BLaER1 treated with 17β-estradiol and CSF1 and Interleukin-3, amounts not matched to agents 10 nM and 100 nM (cell line): Measurements from ENCODE around the gene RPL22.

Experiments
- H3K27ac ChIP-seq, 11 experiments: shearing (Covaris generic); formaldehyde crosslinking; 2 replicates each; pipeline ENCODE4 v1.8.1; 2022
- H3K27me3 ChIP-seq, 11 experiments: shearing (Covaris generic); formaldehyde crosslinking; 2 replicates each; pipeline ENCODE4 v1.8.1; 2022
- H3K36me3 ChIP-seq, 11 experiments: shearing (Covaris generic); formaldehyde crosslinking; 2 replicates each; pipeline ENCODE4 v1.8.1; 2022
- H3K4me1 ChIP-seq, 10 experiments: shearing (Covaris generic); formaldehyde crosslinking; 2 replicates each; pipeline ENCODE4 v1.8.1; 2022
- H3K4me2 ChIP-seq, 11 experiments: shearing (Covaris generic); formaldehyde crosslinking; 2 replicates each; pipeline ENCODE4 v1.8.1; 2022
- H3K4me3 ChIP-seq, 10 experiments: shearing (Covaris generic); formaldehyde crosslinking; 2 replicates each; pipeline ENCODE4 v1.8.1; 2022
- H3K9ac ChIP-seq, 11 experiments: shearing (Covaris generic); formaldehyde crosslinking; 2 replicates each; pipeline ENCODE4 v1.8.1; 2022
- H3K9me3 ChIP-seq, 11 experiments: shearing (Covaris generic); formaldehyde crosslinking; replicated peaks in 1 of 11; 2 replicates each; pipeline ENCODE4 v1.8.1; 2022
- H4K20me1 ChIP-seq, 11 experiments: shearing (Covaris generic); formaldehyde crosslinking; 2 replicates each; pipeline ENCODE4 v1.8.1; 2022
- Cebpa-rat ChIP-seq, 11 experiments: shearing (Covaris generic); IDR thresholded peaks; 2 replicates each; pipeline ENCODE4 v1.8.1; 2022

The RPL22 gene

DNA sequence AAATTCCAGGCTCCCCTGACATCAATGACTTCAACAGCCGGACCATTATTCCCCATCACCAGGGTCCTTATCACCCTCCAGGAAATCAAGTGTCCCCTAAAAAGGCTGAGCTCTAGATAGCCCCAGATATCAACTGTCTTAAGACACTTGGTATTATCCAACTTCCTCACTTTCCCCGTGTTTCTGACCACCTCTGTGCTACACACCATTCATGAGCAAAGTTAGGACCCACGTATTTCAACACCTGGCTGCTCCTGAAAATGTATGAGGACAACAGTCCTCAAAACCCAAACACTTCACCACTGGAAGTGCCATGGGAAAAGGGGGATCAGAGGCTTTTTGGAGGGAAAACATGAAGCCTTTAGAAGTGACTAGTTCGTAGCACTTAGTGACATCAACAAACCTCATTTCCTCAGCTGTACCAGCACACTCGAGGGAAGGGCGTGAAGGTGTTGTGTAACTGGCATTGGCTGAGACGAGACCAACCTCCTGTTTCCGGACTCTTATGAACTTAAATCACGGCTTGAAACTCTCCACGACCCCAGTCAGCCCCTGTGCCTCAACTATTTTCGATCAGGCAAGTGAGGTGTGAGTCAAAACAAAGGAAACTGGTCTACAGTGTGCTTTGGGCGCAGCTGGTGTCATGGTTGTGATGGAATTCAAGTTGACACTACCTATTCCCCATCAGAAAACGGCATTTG, 15.2 kb downstream of the RPL22 start:
- Histone ChIP-seq H3K4me3 (no peak overlapping the region), H4K20me1 (peaks cover 67 to 99% (median 92%) of the 10 kb centered on the region in 11 experiments), H3K4me1 (peaks cover 15 to 49% (median 45%) of the 10 kb centered on the region in 10 experiments; a peak in 19 of 20 replicates), H3K4me2 (peak overlapping the region in 8 of 11 experiments; percentile 26 to 72 (median 58); a peak in 11 of 22 replicates), H3K27me3 (peaks cover 40 to 51% (median 46%) of the 10 kb centered on the region in 11 experiments), H3K27ac (peak overlapping the region in 1 of 11 experiments; percentile 43; a peak in 1 of 22 replicates), H3K9ac (no peak overlapping the region), H3K9me3 (no peaks in the 10 kb centered on the region), H3K36me3 (peaks cover 46 to 51% (median 48%) of the 10 kb centered on the region in 11 experiments)
- no peak for TF ChIP-seq Cebpa-rat (IDR thresholded peaks at IDR 0.05)

DNA sequence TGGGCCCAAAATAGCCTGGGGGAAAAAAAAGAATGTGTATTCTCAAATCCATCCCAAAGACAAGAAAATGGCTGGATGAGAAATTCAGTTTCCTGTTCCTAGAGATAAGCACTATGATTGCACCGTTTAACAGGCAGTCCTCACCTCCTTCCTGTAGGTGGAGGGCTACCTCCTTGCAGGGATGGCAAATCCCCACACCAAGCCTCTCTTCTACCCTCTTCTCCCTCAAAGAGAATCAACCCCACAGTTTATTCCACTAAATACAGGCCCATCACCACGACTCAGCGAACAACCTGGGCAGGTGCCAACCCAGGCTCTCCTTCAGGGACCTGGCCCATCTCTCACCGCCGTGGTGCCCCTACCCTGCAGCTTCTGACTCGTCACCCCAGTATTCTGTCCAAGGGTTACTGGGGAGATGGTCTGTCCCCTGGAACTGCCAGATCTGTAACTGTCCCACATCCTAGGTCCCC, 15.8 kb downstream of the RPL22 start:
- H3K9ac ChIP-seq = 0 out of 22 replicates have a peak overlapping the region, but pooled peaks of 2 of the 11 experiments have one; percentile 0 to 17
- H4K20me1 ChIP-seq = peaks cover 60 to 99% (median 92%) of the 10 kb centered on the region in 11 experiments
- no peak for TF ChIP-seq Cebpa-rat (IDR thresholded peaks at IDR 0.05)
- peaks cover 46 to 58% (median 53%) of the 10 kb centered on the region in 11 experiments for H3K27me3 ChIP-seq
- H3K36me3 ChIP-seq = peaks cover 39 to 44% (median 41%) of the 10 kb centered on the region in 11 experiments
- H3K9me3 ChIP-seq = no peaks in the 10 kb centered on the region
- H3K4me1 ChIP-seq = peaks cover 15 to 49% (median 45%) of the 10 kb centered on the region in 10 experiments; a peak in 19 of 20 replicates
- peak overlapping the region in 9 of 11 experiments; percentile 22 to 72 (median 57); a peak in 17 of 22 replicates for H3K4me2 ChIP-seq
- H3K4me3 ChIP-seq = no peak overlapping the region
- peak overlapping the region in 3 of 11 experiments; percentile 17 to 43 (median 36); a peak in 4 of 22 replicates for H3K27ac ChIP-seq

DNA sequence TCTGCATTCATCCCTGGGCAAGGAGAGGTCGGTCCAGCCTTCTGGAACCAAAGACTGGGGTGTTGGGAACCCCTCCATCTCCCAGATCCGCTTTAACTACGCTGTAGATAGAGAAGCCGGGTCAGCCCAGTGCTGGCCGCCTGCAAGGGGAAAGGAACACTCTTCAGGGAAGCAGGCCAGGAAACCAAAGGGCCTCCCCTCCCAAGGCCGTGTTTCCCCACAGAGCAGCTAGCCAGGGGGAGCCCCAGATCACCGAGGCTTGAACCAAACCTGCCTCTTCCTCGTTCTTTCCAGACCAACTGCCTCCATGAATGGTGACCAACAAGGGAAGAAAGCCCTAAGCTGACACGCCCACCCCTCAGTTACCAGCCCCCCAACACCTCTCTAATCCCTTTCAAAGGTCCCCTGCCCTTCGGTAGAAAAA, 18.0 kb downstream of the RPL22 start:
- H3K27me3 ChIP-seq = peaks cover 68 to 80% (median 75%) of the 10 kb centered on the region in 11 experiments
- no peak overlapping the region for H3K9ac ChIP-seq
- H3K36me3 ChIP-seq = peaks cover 19 to 24% (median 21%) of the 10 kb centered on the region in 11 experiments
- no peak for TF ChIP-seq Cebpa-rat (IDR thresholded peaks at IDR 0.05)
- H3K27ac ChIP-seq = no peak overlapping the region
- H3K9me3 ChIP-seq = no peaks in the 10 kb centered on the region
- H3K4me2 ChIP-seq = peak overlapping the region in 9 of 11 experiments; percentile 0 to 41 (median 27); a peak in 9 of 22 replicates
- peaks cover 15 to 57% (median 46%) of the 10 kb centered on the region in 10 experiments; a peak in 19 of 20 replicates for H3K4me1 ChIP-seq
- H4K20me1 ChIP-seq = peaks cover 40 to 96% (median 83%) of the 10 kb centered on the region in 11 experiments
- H3K4me3 ChIP-seq = no peak overlapping the region

DNA sequence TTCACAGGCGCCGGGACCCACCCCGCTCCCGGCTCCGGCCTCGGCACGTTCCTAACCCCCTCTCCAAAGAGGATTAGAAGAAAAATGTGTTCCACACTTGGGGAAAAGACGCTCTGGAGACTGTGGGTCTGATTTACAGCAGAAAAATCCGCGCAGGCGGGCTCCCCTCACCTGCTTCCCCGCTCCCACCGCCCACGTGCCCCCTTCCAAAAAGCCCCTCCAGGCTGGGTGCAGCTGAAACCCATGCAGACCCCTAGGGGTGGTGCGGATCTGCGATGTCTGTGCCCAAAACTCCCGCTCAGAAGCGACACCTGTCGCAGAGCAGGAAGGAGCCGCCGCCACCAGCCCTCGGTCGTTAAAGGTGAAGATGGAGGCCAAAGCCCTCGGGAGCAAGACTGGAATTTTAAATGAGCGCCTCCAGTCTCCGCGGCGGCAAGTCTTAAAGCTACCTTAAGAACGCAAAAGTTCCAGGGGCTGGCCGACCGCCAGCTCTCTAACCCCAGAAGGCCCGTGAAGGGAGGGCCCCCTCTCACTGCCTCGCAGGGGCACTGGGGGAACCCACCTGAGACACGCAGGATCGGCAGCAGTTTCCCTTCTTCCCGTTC, 18.6 kb downstream of the RPL22 start:
- peak overlapping the region in 10 of 11 experiments; percentile 0 to 45 (median 32); a peak in 17 of 22 replicates for H3K4me2 ChIP-seq
- no peak overlapping the region for H3K27ac ChIP-seq
- peak overlapping the region in 1 of 10 experiments; percentile 35; a peak in 1 of 20 replicates for H3K4me3 ChIP-seq
- peaks cover 74 to 86% (median 80%) of the 10 kb centered on the region in 11 experiments for H3K27me3 ChIP-seq
- peaks cover 15 to 20% (median 17%) of the 10 kb centered on the region in 11 experiments for H3K36me3 ChIP-seq
- no peak overlapping the region for H3K9ac ChIP-seq
- no peak for TF ChIP-seq Cebpa-rat (IDR thresholded peaks at IDR 0.05)
- H4K20me1 ChIP-seq = peaks cover 37 to 92% (median 79%) of the 10 kb centered on the region in 11 experiments
- H3K9me3 ChIP-seq = no peaks in the 10 kb centered on the region
- H3K4me1 ChIP-seq = peaks cover 15 to 58% (median 46%) of the 10 kb centered on the region in 10 experiments; a peak in 19 of 20 replicates

DNA sequence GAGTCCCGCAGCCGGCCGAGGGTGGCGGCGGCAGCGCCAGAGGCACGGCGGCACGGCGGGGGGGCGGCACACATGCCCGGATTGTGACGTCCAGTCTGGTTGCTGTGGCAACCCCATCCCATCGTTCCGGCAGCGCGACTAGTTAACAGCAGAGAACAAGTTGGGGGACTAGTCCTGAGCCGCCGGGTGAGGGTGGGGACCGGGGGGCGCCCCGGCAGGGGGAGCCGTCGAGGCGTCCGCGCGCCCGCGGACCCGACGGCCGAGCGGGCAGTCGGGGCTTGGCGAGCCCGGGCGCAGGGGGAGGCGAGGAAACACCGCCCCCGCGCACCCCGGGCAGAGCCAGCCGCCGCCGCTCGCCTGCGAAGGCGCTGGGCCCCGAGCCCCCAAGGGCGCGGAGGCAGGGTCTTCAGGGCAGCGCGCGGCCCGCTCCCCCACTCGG, 19.1 kb downstream of the RPL22 start, which contains the start of gene CHD5:
CHD5 (minus strand) TSS at position 54 of the 439 bp plus-strand sequence. CDS start 298 bp downstream, outside the sequence.
- no peak within 1 kb of the TSS for H3K9ac ChIP-seq
- peak within 1 kb of the TSS in 1 of 10 experiments; percentile 35; a peak in 1 of 20 replicates for H3K4me3 ChIP-seq
- peak within 1 kb of the TSS in 10 of 11 experiments; percentile 0 to 45 (median 32); a peak in 17 of 22 replicates for H3K4me2 ChIP-seq
- peaks cover 15 to 58% (median 45%) of the 10 kb centered on the region in 10 experiments; a peak in 19 of 20 replicates for H3K4me1 ChIP-seq
- no peak for TF ChIP-seq Cebpa-rat (IDR thresholded peaks at IDR 0.05)
- peaks cover 0 to 4% (median 0%) of the 10 kb centered on the region in 11 experiments; a peak in 1 of 22 replicates for H3K9me3 ChIP-seq
- H3K27ac ChIP-seq = no peak within 1 kb of the TSS
- peaks cover 10 to 15% (median 12%) of the 10 kb centered on the region in 11 experiments for H3K36me3 ChIP-seq
- H3K27me3 ChIP-seq = peaks cover 74 to 89% (median 83%) of the 10 kb centered on the region in 11 experiments
- peaks cover 32 to 86% (median 73%) of the 10 kb centered on the region in 11 experiments for H4K20me1 ChIP-seq

DNA sequence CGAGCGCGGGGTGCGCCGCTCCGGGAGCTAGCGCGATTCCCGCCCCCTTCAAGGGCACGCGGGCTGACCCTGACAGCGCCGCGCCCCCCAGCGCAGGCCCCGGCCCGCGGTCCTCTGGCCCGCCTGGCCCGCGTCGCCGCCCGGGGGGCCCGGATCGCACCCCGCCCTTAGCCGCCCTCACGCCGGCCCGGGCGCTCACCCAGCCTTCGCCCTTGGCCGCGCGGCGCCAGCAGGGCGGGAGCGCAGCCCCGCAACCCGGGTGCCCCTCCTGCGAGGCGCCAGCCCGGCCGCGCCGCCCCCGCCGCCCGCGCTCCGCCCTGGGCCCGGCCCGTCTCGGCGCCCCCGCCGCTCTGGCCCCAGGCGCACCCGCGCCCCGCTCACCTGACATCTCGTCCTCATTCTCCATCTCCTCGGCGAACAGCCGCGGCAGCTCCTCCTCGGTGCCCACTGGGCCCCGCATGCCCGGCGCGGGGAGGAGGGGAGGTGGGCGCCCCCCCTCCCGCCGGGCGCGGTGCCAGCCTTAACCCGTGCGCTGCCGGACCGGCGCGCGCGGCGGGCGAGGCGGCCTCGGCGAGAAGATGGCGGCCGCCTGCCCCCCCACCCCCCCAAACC, 19.7 kb downstream of the RPL22 start:
- H3K27ac ChIP-seq = no peak overlapping the region
- no peak overlapping the region for H3K4me3 ChIP-seq
- peaks cover 74 to 89% (median 83%) of the 10 kb centered on the region in 11 experiments for H3K27me3 ChIP-seq
- H3K9ac ChIP-seq = no peak overlapping the region
- peaks cover 0 to 6% (median 0%) of the 10 kb centered on the region in 11 experiments; a peak in 2 of 22 replicates for H3K9me3 ChIP-seq
- peaks cover 4 to 9% (median 6%) of the 10 kb centered on the region in 11 experiments; a peak in 21 of 22 replicates for H3K36me3 ChIP-seq
- H3K4me1 ChIP-seq = peaks cover 15 to 56% (median 43%) of the 10 kb centered on the region in 10 experiments; a peak in 19 of 20 replicates
- peaks cover 25 to 80% (median 67%) of the 10 kb centered on the region in 11 experiments; a peak in 21 of 22 replicates for H4K20me1 ChIP-seq
- no peak for TF ChIP-seq Cebpa-rat (IDR thresholded peaks at IDR 0.05)
- H3K4me2 ChIP-seq = 0 out of 22 replicates have a peak overlapping the region, but pooled peaks of 1 of the 11 experiments have one; percentile 17

DNA sequence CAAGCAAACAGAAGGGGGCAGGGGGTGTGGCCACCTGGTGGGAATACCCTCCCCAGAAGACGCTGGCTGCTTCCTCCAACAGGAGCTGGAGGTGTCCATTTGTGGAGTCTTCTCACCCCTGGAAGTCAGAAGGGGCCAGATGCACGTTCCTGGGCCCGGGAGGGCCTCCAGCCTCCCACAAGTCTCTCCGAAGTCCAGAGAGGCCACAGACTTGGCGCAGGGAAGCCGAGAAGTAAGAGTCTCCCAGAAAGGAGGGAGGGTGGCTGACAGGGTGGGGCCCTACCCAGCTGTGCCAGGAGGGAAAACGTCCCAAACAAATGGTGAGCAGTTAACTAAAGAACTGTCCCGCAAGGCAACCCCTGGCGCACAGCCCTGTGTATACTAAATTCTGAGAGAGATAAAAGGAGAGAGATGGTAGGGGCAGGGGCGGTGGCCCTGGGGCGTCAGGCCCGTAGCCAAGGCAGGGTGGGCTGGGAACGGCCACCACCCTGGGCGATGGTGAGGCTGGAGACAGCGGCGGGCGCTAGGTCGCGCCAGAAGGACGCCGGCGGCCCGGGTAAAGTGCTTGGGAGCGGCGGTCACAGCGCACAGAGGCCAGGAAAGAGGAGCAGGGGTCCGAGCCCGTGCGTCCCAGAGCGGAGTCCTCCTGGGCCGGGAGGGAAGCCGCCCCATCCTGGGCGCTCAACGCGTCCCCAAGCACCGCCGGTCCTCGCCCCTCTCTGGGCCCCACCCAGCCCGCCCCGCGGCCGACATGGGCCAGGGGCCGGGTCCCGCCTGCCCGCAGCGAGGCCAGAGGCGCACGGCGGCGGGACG, 20.4 kb downstream of the RPL22 start:
- Histone ChIP-seq H3K9ac (no peak overlapping the region), H3K27me3 (peaks cover 74 to 85% (median 83%) of the 10 kb centered on the region in 11 experiments)

More for the DNA sequence above, 20.4 kb downstream of the RPL22 start:
- Histone ChIP-seq H3K4me1 (peaks cover 15 to 49% (median 35%) of the 10 kb centered on the region in 10 experiments; a peak in 19 of 20 replicates), H3K4me3 (no peak overlapping the region), H3K4me2 (no peak overlapping the region), H4K20me1 (peaks cover 18 to 73% (median 60%) of the 10 kb centered on the region in 11 experiments; a peak in 21 of 22 replicates), H3K27ac (no peak overlapping the region), H3K9me3 (peaks cover 0 to 6% (median 0%) of the 10 kb centered on the region in 11 experiments; a peak in 2 of 22 replicates), H3K36me3 (peaks cover 0 to 2% (median 0%) of the 10 kb centered on the region in 11 experiments; a peak in 2 of 22 replicates)
- no peak for TF ChIP-seq Cebpa-rat (IDR thresholded peaks at IDR 0.05)
